GM21515 (cell line): ENCODE data around the gene CNGA2.
"Not testable (repeated sequence)": the region's sequence is repeated elsewhere in the genome, so short reads cannot be mapped to it uniquely, and the experiment has no call there.

Experiments used
- ATAC-seq: cut with Tn5 transposase; IDR thresholded peaks from one replicate; pipeline ENCODE4 v1.9.1; 2021; ENCODE audit not compliant: unreplicated experiment

The CNGA2 gene

DNA sequence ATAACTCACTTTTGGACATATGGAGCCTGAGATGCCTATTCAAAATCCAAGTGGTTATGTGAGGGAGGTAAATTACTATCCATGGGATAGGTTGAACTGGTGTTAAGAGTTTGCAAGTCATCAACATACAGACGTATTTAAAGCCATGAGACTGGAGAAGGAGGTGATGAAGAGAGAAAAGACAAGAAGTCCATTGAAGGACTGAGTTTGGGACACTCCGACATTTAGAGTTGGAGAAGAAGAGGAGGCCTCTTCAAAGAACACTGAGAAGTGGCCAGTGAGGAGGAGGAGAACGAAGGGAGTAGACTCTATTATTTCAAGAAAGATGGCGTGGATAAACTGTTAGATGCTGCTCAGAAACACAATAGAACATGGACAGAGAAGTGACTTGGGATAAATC, at the start of gene CNGA2:
CNGA2 (plus strand) TSS at position 301 of the 400 bp plus-strand sequence. CDS start 3,738 bp downstream, outside the sequence.
- no peak for ATAC-seq

DNA sequence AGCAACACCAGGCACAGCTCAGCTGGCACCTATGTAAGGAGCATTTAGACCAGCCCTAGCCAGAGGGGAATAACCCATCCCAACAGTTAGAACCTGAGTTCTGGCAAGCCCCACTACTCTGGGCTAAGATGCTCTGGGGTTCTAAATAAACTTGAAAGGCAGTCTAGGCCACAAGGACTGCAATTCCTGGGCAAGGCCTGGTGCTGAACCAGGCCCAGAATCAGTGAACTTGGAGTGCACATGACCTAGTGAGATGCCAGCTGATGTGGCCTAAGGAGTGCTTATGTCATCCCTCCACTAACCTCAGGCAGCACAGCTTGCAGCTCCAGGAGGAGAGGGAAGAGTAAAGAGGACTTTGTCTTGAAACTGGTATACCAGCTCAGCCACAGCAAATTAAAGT, 46.9 kb upstream of the CNGA2 start:
- ATAC-seq, result no peak

- no peak for ATAC-seq
These were observed 45.9 kb upstream of the CNGA2 start for GRCh38 chrX:151688695-151689094.

- no peak for ATAC-seq
These were observed 41.7 kb upstream of the CNGA2 start for GRCh38 chrX:151692825-151693224.

GRCh38 chrX:151694121-151694520, 40.4 kb upstream of the CNGA2 start:
- no peak for ATAC-seq

DNA sequence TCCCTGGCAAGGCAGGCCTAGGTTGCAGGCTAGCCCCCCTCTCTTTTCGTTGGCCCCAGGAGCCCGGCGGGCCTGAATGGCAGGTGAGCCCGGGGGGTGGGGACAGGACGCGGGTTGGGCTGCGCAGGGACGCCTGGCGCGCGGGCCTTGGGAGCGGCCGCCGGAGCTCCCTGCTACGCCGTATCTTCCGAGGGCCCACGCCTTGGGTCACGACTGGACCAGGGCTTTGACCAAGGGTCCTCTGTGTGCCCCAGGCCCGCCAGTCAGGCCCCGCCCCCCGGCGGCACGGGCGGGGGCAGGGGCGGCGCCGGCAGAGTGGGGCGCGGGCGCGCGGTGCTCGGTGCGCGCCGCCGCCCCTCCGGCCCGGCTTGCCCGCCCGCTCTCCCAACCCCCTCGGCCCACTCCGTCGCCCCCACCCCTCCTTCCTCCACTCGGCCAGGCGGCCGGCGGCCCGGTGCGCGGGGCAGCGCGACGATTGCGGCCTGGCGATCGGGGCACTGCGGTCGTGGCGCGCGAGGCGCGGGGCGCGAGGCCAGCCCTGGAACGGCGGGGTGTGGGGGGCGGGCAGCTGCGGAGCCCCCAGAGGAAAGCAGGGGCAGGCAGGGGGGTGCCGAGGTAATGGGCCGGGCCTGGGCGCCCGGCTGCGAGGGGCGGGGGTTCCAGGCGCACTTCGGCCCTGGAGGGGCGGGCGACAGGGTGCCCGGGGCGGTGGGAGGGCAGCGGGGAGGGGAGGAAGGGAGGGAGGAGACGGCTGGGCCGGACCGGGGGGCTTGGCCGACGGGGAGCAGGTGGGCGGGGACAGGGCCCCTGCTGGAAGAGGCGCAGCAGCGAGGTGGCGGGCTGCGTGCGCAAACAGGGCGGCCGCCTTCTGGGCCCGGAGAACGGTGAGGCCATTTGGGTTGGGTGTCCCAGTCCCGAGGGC, 39.6 kb upstream of the CNGA2 start, which contains the start of gene PRRG3:
PRRG3 (plus strand) TSS at position 798 of the 922 bp plus-strand sequence. CDS start 3,357 bp downstream, outside the sequence.
- no peak for ATAC-seq

DNA sequence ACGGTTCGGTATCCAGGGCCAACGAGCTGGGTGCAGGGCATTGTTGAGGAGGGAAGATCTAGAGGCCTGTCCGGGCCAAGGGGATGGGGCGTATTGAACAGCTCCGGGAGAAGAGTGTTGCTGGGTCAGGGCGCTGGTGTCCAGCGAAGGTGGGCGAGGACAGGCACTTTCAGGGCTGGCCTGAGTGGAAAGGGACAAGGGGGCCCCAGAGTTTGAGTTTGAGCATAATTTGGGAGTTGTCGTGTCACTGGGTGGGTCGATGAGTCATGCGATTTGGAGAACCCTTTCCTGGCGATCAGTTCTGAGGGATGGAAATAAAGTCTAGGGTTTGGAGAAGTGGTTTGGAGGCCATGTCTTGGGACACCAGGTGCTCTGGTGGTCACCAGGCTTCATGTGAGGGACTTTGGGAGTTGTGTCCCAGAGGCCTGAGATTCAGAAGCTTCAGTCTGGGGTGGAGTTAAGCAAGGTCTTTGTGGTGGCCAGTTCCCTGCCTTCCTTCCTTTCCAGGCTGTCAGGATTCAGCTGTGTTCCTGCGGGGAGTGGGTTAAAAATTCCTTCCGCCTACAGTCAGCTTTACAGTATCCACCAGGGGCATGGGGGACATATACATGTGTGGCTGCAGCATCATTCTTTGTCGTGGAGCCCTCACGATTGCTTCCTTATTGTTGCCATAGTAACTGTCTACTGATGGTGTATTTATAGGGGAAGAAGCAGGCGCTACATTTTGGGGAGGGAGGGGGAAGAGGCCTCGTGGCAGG, 38.8 kb upstream of the CNGA2 start:
- no peak for ATAC-seq

DNA sequence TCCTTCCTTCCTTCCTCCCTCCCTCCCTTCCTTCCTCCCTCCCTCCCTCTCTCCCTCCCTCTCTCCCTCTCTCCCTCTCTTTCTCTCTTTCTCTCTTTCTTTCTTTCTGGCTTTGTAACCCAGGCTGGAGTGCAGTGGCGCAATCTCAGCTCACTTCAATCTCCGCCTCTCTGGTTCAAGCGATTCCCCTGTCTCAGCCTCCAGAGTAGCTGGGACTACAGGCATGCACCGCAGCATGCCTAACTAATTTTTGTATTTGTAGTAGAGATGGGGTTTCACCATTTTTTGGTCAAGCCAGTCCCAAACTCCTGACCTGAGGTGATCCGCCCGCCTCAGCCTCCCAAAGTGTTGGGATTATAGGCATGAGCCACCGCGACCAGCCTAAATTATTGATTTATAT, 37.5 kb upstream of the CNGA2 start:
- not testable (repeated sequence) for ATAC-seq

DNA sequence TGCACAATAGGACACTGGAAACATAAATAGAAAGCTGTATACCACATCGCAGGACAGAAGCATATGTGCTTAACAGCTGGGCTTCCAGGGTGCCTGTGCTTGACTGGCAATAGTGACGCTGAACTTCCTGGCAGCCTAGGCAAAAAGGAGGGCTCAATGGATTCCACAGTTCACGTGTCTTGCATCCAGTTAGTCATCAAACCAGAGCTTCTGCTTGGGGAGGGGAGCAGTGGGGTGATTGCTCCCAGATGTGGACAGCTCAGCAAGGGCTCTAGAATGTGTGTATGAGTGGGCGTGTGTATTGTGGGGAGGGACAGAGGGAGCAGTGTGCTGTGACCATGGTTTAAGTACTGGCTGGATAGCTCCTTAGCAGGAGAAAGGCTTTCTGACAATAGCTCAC, 37.0 kb upstream of the CNGA2 start:
- ATAC-seq, result no peak

- no peak for ATAC-seq
These were observed 36.1 kb upstream of the CNGA2 start for GRCh38 chrX:151698485-151698884.

DNA sequence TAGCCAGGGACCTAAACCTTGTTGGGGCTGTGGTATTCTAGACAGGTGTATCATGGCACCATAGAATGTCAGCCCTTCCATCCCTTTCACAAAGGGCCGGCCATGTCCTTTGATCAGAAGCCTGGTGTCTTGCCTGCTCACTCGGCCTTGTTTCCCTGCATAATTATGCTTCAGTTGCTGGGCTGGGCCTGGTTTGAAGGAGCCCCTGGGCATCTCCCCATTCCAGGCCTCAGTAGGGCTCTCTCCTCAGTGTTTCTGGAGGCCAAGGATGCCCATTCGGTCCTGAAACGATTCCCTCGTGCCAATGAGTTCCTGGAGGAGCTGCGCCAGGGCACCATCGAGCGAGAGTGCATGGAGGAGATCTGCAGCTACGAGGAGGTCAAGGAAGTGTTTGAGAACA, 34.8 kb upstream of the CNGA2 start:
- no peak for ATAC-seq

GRCh38 chrX:151700581-151700980, 34.0 kb upstream of the CNGA2 start:
- no peak for ATAC-seq

DNA sequence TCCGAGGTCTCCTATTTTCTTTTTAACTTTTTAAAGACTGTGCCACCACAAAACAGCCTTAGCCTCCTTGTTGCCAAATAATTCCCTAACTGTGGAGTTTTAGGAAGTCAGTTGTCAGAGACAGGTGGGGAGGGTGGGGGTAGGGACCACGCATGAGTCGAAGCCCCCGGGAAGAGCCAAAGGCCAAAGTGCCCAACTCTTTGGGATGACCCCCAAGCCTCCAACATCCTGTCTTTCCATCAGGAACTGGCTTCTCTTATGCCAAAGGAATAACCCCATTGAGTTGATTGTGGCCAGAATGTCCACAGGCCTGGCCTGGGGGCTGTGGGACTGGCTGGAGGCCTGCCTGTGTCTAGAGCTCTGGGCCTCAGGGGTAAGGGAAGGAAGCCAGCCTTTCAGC, 33.5 kb upstream of the CNGA2 start:
- no peak for ATAC-seq

DNA sequence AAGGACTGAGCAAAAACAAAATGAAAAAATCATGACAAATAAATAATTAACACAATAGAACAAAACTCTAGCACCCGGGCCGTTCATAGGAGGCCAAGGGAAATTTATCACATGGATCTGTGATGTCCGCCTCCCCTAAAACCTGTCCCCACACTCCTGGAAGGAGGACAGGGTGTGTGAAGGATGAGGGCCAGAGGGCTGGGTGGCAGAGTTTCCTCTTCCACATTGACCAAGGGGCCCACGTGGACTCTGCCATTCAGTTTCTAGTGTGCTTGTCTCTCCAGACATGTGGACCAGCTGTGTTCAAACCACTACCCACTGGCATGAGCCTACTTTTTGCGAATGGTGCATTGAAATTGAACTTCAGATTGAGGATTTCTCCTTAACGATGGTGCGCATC, 33.0 kb upstream of the CNGA2 start:
- ATAC-seq, result no peak

- ATAC-seq, result no peak
These were observed 32.4 kb upstream of the CNGA2 start for GRCh38 chrX:151702026-151702714.

GRCh38 chrX:151702741-151703340, 31.7 kb upstream of the CNGA2 start:
- ATAC-seq, result no peak

- no peak for ATAC-seq
These were observed 31.1 kb upstream of the CNGA2 start for GRCh38 chrX:151703487-151703886.

GRCh38 chrX:151704041-151704663, 30.4 kb upstream of the CNGA2 start:
- no peak for ATAC-seq

- ATAC-seq, result no peak
These were observed 25.7 kb upstream of the CNGA2 start for GRCh38 chrX:151708821-151709220.

DNA sequence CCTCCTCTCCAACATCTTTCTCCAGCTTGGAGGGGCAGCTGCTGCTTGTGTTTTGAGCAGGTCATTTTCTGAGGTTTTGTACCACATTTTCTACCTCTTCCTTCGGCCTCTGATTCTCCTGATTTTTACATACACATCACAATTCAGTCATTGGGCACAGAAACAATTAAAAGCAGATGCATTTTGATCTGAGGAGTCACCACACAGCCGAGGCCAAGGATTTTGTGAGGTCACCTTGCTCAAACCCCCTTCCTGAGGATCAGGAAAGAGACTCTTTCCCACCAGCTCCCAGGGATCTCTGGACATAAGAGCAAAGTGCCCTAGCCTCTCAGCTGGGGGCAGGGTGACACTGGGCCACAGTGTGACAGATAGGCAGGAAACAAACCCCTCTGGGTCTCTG, 24.1 kb upstream of the CNGA2 start:
- no peak for ATAC-seq
